Right forelimb (tissue), 1 donor: ENCODE measurements around the gene SHMT1.
A peak's percentile ranks its signal among the peaks of the same experiment; 100 is the strongest.
"Not testable (repeated sequence)": the region's sequence is repeated elsewhere in the genome, so short reads cannot be mapped to it uniquely, and the experiment has no call there.

ENCODE experiments used
- DNase-seq: peaks from one replicate; pipeline ENCODE4 v3.0.0-alpha.2; 2018

The SHMT1 gene

DNA sequence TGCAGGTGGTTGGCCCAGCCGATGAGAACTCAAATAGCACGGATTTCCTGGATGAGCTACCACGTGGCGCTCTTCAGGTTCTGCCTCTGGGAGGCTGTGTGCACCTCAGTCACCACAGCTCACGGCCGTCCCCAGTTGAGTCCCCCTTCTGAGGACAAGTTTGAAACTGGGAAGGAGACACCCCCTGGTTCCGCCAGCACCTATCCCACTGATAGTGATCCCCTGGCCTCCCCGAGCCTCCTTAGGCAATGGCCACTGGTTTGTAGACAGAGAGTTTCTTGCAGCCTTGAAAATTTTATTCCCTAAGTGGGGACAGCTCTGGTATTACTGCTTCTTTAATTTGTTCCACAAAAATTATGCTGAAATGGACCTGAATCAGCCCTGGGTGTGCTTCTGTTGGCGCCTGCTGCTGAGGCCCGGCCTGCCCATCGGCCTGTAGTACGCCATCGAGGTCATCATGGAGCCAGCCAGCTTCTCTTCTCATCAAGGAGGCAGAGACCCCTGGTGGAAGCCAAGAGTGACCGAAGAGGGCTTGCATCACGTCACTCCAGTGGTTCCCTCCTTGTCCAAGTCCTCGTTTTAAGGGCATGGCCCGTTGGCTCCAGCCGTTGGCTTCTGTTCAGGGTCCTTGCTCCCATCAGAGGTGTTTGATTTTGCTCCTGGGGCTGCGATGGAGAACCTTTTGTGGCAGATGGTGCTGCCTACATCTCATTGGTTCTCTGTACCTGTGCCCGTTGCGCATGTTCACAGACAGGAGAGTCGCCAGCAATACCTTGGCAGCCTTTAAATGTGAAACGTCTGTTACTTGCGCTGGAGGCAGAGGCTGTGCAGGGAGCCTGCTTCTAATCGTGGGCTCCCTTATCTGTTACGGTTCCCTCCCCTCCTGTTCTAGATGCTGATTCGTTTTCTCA, 39.0 kb downstream of the SHMT1 start:
- DNase-seq, result no peak

DNA sequence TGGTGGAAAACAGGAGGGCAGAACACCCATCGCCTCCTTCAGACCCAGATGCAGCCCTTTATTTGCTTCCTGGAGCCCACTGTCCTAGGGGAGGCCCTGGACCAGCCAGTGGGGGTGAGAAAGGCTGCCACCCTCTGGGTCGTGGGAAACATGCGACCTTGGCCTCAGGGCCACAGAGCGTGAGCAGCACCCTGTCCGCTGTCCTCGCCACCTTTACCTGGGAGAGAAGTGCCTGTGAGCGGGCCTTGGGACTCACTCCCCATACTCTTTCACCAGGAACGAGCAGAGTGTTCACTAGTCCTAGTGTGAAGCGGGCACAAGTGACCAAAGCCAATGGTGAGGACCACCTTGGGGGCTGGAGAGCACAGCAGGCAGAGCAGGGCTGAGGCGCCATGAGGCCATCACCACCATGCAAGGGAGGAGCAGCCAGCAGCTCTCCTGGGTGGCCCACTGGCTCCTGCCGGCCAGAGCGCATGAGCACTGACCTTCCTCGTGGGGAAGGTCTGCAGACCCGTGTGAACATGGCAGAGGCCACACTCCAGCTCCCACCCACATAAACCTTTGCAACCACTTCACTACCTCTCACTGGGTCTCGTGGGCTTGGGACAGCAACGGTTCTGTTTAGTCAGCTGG, 39.7 kb downstream of the SHMT1 start:
- DNase-seq, result no peak

DNA sequence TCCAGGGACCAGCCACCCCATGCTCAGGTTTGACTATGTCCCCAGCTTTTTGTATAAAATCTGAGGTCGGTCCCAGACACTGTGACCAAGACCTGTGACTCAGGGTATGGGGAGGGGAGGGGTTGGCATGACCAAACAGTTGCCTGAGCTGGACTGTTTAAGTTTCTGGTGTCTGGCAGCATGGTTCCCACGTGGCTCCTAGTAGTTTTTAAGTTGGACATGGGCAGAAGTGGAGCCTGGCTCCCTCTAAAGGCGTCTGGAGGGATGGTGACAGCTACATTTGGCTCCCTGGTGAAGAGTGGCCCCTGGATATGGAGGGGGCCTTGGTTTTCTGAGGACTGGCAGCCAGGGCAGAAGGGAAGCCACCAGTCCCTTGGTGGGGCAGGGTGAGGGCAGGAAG, 40.3 kb downstream of the SHMT1 start:
- DNase-seq, result no peak

DNA sequence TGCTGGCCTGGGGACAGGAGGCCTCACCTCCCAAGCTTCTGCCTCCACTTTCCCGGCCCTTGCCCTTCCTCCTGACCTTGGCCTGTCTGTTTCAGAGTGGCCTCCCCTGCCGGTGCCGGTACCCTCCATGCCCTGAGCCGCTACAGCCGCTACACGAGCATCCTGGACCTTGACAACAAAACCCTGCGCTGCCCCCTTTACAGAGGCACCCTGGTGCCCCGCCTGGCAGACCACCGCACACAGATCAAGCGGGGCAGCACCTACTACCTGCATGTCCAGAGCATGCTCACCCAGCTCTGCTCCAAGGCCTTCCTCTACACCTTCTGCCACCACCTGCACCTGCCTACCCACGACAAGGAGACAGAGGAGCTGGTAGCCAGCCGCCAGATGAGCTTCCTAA, 40.8 kb downstream of the SHMT1 start:
- no peak for DNase-seq

DNA sequence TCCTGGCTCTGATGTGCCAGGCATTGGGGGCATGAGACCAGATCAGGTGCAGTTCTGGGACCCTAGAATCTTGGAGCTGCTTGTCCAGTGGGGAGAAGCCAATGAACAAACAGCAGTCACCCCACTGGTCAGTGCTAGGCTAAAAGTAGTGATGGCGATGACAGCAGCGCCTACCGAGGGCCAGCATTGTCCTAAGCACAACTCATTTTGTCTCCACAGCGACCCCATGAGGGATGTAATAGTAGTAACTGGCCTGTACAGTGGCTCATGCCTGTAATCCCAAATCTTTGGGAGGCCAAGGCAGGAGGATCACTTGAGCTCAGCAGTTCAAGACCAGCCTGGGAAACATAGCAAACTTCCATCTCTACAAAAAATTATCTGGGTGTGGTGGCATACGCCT, 42.0 kb downstream of the SHMT1 start:
- DNase-seq, result no peak

DNA sequence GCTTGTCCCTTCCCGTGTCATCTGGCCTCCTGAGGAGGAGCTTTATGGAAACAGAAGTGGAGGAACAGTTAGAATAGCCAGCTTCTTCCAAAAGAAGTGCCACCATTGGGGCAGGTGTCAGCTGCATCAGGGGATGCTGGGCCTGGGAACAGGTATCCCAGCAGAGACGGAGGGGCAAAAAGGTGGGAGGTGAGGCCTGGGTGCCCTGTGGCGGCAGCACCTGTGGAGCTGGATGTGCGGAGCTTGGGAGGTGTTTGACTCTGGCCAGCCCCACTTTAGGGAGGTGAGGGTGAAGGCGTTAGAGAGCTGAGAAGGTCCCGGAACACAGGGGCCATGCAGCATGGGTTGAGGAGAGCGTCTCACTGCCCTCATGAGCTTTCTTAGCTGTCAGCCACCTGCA, 43.0 kb downstream of the SHMT1 start:
- no peak for DNase-seq

DNA sequence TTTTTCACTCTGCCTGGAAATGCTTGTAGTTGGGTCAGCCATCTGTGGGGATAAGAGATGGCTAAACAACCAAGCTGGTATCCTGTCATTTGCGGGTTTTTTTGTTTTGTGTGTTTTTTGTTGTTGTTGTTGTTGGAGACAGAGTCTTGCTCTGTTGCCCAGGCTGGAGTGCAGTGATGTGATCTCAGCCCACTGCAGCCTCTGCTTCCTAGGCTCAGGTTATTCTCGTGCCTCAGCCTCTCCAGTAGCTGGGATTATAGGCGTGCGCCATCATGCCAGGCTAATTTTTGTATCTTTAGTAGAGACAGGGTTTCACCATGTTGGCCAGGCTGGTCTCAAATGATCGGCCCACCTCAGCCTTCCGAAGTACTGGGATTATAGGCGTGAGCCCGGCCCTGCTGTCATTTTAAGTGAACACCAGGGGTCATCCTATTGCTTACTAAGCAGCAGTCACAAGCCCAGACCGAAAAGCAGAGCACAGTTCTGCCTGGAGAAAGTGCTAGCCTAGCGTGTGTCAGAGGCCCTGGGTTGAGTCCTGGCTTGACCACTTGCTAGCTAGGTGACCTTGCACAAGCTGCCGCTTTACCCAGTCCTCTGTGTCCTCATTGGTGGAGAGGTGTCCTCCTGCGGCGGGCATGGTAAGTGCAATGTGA, 43.6 kb downstream of the SHMT1 start:
- peak; percentile 58 for DNase-seq

DNA sequence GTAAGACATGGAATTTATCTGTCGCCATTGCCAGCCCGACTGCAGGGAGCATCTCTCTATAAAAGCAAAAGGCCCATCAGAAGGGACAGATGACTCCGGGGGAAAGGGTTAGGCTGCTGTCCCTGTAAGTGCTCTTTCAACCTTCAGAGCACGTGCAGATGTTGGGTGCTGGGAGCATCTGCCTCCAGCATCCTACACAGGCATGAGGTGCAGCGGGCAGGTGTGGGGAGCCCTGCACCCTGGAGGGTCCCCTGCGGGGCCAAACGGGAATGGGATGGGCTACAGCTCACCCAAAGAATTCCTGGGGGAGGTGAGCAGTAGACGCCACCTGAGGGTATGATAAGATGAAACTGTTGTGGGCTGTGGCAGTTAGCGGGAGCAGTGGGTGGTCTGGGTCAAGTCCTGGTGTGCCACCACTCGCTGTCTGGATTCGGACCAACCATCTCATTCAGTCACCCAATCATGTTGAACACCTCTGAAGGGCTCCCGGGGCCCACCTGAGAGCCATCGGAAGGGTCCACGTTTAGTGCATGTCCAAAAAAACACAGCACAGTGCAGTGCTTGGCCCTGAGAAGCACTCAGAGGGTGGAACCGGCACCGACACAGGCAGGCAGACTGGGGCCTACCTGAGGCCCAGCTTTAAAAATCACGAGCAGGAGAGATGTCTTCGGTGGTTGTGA, 44.4 kb downstream of the SHMT1 start:
- DNase-seq, result no peak

DNA sequence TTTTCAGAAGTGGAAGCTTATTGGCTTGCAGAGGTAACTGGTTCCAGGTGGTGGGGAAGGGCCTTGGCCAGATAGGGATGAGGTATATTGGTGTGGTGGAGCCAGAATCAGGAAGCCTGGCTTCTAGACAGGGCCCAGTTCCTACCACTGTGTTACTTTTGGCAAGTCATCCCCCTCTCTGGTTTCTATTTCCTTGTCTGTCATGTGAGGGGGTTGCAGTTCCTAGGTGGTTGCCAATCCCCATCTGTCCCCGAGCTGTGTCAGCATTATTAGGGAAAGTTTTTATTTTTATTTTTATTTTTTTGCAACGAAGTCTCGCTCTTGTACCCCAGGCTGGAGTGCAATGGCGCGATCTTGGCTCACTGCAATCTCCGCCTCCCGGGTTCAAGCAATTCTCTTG, 45.2 kb downstream of the SHMT1 start:
- no peak for DNase-seq

DNA sequence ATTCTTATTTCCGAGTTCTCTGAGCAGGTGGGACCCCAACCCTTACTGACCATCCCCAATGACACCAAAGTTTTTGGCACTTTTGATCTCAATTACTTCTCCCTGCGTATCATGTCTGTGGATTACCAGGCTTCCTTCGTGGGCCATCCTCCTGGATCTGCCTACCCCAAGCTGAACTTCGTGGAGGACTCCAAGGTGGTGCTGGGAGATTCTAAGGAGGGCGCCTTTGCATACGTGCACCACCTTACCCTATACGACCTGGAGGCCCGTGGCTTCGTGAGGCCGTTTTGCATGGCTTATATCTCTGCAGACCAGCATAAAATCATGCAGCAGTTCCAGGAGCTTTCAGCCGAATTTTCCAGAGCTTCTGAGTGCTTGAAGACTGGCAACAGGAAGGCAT, 47.4 kb downstream of the SHMT1 start:
- DNase-seq, result no peak

DNA sequence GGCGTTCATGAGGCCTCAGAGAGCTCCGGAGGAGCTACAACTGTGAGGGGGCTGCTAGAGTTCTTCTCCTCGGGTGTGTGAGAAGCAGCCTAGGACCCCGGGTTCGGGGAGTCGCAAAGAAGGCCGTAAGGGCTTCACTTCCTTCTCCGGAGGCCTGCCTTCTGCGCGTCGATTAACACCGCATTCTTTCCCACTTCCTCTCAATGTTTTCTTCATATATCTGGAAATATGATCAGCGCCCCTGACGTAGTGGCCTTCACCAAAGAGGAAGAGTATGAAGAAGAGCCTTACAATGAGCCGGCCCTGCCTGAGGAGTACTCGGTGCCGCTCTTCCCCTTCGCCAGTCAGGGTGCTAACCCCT, 47.8 kb downstream of the SHMT1 start:
- no peak for DNase-seq

DNA sequence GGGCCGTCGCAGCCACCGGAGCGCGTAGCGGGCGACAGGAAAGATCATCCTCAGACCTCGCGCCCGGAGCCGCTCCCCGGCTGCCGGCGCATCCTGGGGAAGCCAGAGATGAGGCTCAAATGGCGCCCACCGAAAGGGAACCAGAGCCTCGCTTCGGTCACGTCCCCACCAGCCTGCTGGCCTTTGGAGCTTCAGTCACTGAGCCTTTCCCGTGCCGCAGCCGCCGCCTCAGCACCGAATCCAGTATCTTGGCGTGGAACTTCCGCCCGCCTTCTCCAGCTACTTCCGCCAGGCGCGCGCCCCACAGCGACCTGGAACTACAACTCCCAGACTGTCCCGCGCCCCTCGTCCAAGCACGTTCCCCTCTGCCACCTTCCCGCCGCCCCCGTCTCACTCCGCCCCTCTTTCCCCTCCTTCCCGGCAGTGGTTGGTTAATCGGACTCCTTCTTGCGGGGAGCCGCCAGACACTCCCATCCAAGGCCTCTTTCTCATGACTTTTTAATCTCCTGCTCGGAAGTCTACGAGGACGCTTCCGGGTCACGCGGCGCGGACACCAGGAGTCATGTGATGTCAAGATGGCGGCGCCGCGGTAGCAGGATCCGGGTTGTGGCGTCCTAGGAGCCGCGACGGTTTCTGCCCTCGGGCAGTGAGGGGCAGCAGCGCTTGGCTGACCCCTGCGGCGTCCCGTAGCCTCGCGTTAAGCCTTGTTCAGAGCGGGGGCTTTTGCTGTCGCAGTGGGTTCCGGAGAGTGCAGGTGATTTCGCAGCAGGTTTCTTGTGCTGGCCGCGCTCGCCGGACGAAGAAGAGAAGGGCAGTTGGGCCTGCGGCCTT, 48.4 kb downstream of the SHMT1 start, which contains the start of the genes SMCR8 and TOP3A:
Gene SMCR8 (plus strand): TSS at position 563 of the 831 bp plus-strand sequence. CDS start 497 bp downstream, outside the sequence.
Gene TOP3A (minus strand): TSS at position 264 of the 831 bp plus-strand sequence. CDS start 216 bp downstream, at position 48.
- DNase-seq, result peak; percentile 99

DNA sequence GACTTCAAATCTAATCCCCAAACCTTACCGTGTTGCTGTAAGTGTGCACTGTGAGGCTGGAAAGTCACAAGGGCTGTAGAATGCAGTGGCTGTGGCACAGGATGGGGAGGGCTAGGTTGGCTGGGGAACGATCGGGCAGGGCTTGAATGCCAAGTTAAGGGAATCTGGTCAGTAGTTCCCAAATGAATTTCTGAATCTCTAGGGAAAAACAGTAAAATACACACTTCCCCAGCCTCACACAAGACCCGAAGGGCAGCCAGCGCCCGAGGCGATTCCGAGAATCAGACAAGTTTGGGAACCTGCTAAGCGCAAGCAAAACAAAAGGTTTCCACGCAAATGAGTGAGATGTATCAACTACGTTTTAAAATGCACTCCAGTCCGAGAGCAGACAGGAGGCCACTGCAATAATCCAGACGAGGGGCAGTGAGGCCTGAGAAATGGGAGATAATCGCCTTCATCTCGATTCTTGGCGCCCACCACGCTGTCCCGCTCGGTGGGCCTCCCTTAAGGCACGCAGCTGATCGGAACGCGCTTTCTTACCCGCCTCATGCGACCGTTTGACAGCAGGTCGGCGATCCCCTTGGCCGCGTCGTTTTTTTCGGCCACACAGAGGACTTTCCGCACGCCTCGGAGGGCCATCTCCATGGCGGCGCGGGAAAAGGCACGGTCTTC, 49.2 kb downstream of the SHMT1 start:
- no peak for DNase-seq

DNA sequence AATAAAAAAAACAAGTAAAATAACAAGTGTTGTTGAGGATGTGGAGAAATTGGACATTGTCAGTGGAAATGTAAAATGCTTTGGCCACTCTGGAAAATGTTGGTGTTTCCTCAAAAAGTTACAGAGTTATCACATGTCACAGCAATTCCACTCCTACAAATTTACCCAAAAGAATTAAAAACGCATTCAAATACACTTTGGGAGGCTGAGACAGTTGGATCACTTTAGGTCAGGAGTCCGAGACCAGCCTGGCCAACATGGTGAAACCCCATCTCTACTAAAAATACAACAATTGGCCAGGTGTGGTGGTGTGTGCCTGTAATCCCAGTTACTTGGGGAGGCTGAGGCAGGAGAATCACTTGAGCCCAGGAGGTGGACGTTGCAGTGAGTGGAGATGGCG, 54.1 kb downstream of the SHMT1 start:
- DNase-seq, result no peak

DNA sequence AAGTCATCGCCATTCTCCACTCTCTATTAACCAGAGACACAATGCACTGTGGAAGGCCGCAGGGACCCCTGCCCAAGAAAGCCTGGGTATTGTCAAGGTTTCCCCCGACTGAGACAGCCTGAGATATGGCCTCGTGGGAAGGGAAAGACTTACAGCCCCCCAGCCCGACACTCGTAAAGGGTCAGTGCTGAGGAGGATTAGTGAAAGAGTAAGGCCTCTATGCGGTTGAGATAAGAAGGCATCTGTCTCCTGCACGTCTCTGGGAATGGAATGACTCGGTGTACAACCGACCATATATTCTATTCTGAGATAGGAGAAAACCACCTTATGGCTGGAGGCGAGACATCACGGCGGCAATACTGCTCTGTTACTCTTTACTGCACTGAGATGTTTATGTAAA, 60.1 kb downstream of the SHMT1 start:
- DNase-seq, result not testable (repeated sequence)

DNA sequence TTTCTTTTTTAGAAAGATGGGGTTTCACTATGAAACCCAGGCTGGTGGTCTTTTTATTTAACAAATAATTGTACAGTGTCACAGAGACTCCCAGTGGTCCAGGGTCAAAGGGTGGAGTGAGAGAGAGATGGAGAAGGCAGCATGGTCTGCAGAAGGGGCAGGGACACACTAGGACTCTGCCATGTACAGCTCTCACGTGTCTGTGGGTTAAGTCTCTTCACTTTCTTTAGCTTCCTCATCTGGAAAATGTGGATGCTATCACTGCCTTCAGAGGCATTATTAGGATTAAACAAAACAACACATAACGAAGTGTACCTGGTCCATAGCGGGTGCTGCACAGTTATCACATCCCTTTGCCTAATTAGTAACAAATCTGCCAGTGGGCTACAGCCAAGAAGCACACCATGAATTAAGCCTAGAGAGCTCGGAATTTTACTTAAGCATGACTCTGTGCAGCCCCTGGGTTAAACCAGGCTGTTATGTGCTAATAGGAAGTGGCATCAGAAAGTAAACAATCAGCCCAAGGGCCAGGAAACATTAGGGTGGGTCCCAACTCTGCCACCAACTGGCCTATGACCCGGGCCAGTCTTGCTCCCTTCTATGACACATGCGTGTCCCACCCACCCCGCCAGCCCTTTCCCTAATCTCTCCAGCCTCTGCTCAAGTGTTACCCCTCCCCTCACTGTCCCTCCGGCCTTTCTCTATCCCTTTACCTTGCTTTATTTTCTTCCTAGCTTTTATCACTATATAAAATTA, 62.4 kb downstream of the SHMT1 start:
- no peak for DNase-seq

DNA sequence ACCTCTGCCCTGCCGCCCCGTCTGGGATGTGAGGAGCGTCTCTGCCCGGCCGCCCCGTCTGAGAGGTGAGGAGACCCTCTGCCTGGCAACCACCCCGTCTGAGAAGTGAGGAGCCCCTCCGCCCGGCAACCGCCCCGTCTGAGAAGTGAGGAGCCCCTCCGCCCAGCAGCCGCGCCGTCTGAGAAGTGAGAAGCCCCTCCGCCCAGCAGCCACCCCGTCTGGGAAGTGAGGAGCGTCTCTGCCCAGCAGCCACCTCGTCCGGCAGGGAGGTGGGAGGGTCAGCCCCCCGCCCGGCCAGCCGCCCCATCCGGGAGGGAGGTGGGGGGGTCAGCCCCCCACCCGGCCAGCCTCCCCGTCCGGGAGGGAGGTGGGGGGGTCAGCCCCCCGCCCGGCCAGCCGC, 65.3 kb downstream of the SHMT1 start:
- DNase-seq, result not testable (repeated sequence)

DNA sequence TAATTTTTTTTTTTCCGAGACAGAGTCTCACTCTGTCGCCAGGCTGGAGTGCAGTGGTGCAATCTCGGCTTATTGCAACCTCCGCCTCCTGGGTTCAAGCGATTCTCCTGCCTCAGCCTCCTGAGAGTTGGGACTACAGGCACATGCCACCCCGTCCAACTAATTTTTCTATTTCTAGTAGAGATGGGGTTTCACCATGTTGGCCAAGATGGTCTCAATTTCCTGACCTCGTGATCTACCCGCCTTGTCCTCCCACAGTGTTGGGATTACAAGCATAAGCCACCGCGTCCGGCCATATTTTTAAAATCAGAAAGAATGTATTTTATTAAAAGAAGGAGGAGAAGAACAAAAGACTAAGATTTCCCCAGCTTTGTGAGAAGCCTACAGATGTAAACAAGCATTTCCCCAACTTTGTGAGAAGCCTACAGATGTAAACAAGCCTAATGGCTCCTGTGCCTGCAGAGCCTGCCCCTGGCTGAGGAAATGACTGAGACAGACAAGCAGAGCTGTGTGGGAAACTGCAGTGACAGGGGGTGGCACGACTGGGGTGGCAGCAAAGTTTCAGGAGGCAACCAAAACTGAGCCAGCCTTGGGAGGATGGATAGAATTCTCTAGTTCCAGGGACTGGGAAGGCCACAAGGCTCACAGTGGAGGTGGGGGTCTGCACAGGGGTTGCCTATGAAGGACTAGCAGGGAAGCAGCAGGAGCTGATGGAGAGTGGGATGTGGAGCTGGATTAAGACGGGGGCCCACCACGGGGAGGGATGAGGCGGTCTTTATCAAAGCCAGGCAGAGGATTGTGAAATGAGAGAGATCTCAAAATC, 71.4 kb downstream of the SHMT1 start:
- no peak for DNase-seq

DNA sequence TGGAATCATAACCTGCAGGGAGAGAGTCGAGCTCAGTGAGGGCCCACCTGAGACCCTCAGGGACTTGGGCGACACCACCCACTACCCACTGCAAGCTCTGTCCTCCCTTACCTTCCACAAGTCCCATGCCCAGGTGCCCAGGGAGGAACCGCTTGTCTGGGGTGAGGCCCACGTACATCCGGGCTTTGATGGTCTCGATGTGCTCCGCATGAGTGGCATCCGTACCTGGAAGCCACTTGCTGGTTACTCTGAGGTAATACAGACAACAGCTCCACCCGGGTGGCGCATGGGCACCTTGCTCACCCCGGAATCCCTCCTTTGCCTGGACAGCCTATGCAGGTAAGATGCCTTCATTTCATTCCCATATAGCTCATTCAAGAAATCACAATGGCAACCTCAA, 78.1 kb downstream of the SHMT1 start:
- no peak for DNase-seq

DNA sequence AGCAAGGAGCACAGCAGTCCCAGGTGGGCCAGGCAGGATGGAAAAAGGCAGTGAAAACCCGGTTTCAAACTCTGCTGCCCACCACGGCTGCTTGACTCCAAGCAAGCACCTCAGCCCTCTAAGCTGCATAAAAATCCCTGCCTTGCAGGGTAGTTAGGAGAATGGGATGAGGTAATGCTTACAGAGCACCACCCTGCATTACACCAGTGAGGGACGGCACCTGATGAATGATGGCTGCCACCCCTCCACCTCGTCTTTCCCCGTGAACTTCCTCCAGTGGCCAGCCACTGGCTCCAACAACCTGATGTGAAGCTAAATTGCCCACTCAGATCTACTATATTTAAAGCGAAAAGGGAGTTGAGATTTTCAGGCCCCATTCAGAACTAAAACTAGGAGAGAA, 81.6 kb downstream of the SHMT1 start:
- no peak for DNase-seq
